Posterior vena cava (tissue), 2 donors: Measurements from ENCODE around the gene CHAT. TPM values are rescaled to one million over a fixed set of nuclear protein-coding genes. Genes with fewer than 3 reads are reported as not detected.

Source experiments
- DNase-seq: peaks from one replicate; pipeline ENCODE4 v3.0.0-alpha.2; 2020; ENCODE audit warnings: low spot score
- intact Hi-C, 2 donors: fragments of 100-400 bp; cut with DNase I; formaldehyde crosslinking; loops; one replicate each; pipeline versions ENCODE4 v1.14.1 to v1.14.2; 2022 to 2023
- total RNA-seq, 2 donors: library from RNA; stranded (reverse); fragmentation: NEBNext Ultra II Directional; extraction: Animal tissue kit (Norgen Biotek cat#: 25700); gene quantifications; one replicate each; pipeline ENCODE4 v1.2.1, GENCODE V29; 2021
- donor health status: DM: yes; HTN: yes; CAD: no.
- donor health status: DM: yes; HTN: yes; CAD: no.

The CHAT gene
- total RNA-seq, 2 donors from 2014 or later = not detected

DNA sequence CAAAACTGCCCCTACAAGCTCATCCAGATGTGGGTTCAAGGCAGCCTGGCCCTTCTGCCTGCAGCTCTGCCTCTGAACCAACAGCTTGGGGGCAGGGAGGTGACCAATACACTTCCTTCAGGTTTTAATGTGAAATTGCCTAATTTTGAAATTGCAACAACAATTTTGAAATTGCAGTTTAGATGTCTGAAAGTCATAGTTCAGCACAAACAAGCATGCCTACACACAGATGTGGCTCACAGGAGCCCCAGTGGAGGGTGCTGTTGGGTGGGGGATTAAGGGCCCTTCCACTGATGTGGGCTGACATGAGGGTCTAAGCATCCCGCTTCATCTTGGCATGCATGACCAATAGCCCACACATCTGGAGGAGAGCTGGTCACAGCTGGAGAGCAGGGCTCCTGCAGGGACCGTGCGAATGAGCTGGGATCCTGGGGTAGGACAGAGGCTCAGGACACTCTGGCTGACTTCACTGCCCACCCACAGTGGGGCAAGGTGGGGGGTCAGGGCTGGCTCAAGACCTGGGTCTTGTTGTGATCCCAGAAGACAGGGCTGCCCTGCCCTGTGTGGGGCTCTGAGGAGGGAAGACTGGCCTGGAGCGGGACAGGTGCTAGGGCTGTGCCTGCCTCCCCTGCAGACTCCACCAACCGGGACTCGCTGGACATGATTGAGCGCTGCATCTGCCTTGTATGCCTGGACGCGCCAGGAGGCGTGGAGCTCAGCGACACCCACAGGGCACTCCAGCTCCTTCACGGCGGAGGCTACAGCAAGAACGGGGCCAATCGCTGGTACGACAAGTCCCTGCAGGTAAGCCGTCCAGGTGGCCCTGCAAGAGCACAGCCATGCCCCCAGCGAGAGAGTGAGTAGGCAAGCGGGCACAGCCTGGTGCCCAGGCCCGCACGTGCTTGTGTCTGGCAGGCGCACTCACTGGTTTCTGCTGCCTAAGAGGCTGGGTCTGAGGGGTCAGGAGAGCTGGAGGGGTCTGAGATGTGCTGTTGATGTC lies 32.3 kb downstream of the CHAT start:
- no peak for DNase-seq
- intact Hi-C loops = no loop called here

DNA sequence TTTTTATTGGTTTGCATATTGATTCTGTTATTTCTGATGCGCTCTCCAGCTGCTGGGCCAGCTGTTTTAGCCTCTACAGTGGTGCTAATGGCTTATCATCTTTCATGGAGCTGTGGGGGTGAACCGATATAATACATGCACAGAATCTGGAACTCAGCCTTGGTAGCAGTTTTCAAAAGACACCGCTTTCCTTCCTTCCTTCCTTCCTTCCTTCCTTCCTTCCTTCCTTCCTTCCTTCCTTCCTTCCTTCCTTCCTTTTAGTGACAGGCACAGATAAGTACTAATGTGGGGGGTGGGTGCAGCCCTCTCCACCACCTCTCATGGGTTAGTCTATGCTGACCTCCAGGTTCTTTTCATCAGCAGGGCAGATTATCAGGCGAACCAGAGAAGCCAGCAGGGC lies 33.7 kb downstream of the CHAT start:
- no peak for DNase-seq
- intact Hi-C loops = no loop called here

DNA sequence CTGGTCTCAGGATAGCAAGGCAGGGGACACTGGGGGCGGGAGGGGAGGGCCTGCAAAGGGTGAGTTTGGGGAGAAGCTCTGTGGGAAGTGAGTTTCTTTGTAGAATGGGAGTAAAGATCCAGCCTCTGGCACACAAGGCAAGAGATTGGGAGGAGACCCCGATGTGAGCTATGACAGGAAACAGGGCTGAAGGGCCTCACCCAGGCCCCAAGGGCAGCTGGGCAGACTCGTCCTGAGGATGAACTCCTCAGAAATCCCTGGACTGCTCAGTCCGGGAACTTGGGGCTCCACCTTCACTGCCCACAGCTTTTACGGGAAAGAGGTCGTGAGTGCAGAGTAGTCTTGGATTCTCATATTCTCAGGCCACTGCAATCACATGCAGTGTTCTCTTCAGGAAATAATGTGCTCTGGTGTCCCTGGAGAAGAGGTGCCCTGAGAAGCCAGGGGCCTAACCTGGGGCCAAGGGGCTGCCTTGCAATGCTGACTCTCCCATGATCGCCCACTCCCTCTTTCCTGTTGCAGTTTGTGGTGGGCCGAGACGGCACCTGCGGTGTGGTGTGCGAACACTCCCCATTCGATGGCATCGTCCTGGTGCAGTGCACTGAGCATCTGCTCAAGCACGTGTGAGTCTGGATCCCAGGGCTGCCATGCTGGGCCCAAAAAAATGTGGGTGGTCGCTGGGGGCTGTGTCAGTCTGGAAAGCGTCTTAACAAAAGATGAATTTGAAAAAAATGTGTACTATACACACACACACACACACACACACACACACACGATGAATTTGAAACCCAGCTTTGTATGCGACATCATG lies 34.4 kb downstream of the CHAT start:
- DNase-seq = no peak
- intact Hi-C loops = no loop called here

GRCh38 chr10:49649294-49649693 lies 35.5 kb downstream of the CHAT start:
- no peak for DNase-seq
- intact Hi-C loops = no loop called here

DNA sequence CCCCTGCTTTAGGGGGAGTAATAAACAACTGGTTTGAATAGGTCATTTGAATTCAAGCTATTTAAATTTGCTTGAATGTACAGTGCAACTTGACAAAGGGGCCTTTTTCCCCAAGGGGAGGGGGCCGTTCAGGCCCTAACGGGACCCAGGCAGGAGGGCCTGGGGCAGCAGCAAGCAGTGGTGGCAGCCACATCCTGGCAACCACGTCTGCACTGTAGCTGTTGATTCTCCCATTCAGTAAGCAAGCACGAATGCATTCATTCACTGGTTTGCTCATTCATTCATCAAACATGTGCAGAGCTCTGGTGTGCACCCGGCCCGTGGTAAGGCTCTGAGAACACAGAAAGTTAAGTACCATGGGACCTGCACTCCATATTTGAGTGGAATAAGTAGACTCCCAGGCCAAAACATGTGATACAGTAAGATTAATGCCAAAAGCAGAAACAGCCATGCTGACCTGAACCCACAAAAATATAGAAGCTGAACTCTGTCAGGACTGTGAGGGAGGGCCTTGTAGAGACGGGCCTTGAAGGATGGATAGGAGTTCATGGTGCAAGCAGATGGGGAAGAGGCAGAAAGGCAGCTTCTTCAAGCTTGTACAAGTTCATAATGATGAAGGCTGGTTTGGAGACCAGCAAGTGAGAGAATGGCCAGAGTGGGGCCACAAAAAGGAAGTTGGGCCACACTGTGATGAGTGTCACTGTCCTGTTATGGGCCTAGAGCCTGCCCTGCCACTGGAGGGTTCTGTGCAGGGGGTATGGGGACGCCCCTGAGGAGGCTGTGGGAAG lies 36.3 kb downstream of the CHAT start:
- no peak for DNase-seq
- intact Hi-C loops = no loop called here

- DNase-seq = no peak
- intact Hi-C loops = no loop called here
These were observed 36.8 kb downstream of the CHAT start for GRCh38 chr10:49650724-49651034.

GRCh38 chr10:49651039-49651835 lies 37.4 kb downstream of the CHAT start:
- no peak for DNase-seq
- intact Hi-C loops = no loop called here

DNA sequence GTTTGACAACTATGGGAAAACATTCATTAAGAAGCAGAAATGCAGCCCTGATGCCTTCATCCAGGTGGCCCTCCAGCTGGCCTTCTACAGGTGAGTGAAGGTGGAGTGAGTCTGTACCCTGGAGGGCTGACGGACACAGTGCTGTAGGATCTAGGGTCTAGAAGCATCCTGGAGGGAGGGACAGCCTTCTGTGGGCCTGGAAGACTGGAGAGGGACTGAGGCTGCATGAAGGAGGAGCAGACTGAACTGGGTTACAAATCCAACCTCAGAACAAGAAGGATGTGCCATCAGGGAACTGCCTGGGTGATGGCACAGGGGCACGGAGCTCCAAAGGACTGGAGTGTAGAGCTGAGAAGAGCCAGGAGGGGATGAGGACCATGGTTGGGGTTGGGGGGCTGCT lies 38.1 kb downstream of the CHAT start:
- intact Hi-C loops = no loop called here

GRCh38 chr10:49652421-49653272 lies 38.8 kb downstream of the CHAT start:
- DNase-seq = no peak
- intact Hi-C loops = no loop called here

More for the DNA sequence above, 38.1 kb downstream of the CHAT start:
- no peak for DNase-seq

- intact Hi-C loops = no loop called here
- peak; percentile 68 for DNase-seq
These were observed 39.6 kb downstream of the CHAT start for GRCh38 chr10:49653273-49653929.

DNA sequence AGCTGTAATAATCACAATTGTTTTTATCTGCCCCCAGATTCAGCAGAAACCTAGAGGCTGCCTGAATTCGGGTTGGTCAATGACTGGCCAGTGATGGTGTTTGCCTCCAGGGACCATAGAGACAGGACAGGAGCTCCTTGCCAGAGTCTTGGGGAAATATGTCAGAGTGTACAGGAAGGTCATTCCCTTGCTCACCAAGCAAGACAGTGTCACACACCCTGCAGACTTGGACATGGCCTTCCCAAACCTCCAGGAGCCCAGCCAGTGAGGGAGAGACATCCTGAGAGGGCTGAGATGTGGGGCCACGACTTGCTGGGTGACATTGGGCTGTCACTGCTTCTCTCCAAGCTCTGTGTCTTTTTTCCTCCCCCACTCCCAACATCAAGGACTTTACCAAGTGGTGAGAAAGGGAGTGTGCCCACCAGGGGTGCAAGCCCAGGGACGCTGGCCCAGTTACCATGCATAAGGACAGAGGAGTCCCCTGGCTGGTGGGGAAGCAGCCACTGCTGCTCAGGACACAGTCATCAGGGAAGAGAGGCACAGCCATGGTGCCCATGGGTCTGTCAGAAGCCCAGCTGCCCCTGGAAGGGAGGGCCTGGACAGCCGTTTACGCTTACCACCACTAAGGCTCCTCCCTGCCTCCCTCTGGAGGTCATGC lies 40.3 kb downstream of the CHAT start:
- DNase-seq = peak; percentile 76
- intact Hi-C loops = no loop called here

DNA sequence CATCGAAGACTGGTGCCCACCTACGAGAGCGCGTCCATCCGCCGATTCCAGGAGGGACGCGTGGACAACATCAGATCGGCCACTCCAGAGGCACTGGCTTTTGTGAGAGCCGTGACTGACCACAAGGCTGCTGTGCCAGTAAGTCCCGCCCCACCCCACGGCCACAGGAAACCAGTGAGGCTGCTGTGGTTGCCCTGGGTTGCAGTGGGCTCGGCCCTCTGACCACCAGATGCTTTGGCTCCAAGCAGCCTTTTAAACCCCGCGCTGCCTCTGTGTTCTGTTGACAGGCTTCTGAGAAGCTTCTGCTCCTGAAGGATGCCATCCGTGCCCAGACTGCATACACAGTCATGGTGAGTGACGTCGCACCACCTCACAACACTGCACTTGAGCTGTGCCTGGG lies 41.3 kb downstream of the CHAT start:
- intact Hi-C loops = no loop called here
- DNase-seq = no peak

- intact Hi-C loops = no loop called here
- DNase-seq = no peak
These were observed 43.1 kb downstream of the CHAT start for GRCh38 chr10:49656845-49657493.

DNA sequence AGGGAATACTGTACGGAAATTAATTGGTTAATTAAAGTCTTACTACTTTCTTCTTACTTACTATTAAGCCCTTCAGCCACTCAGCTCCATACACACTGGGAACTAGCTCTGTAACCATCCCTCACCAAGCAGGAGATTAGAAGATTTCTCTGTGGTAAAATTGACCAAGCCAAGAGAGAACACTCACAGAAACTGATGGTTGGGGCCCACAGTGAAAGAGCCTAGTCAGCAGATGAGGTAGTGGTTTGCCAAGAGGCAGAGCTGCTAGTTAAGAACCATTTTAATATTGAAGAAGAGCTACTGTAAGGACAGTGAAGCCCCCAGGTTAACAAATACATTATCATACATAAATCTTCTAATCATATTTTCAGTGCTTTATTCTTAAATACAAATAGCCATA lies 43.8 kb downstream of the CHAT start:
- intact Hi-C loops = no loop called here
- DNase-seq = no peak

DNA sequence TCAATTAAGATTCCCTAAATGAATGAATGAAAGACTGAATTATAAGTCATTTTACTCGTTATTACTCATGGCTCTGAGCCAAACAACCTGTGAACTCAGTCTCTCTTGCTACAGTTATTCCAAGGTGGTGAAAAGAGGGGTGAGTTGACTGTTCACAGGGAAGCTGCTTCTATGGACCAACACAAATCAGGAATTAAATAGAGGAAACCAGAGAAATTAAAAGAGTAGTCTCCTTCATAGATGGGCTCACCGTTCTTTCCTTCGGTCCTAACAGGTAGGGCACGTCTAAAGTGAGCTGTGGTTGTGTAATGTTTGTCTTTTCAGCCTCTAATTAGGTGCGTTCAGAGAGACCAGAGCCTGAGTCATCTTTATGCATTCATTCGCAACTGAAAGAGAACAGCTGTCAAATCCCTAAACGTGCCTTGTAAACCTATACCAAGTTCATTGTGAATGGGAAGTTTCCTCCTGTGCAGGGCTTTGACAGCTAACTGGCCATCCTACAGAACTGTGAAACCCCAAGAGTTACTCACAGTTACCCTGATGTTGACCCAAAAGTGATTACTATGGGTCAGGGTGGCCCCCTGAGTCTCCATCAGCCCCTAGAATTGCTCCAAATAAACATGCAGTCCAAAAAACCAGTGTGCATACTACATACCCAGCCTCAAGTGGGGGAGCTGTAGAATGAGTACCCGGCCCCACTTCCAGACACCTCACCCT lies 47.5 kb downstream of the CHAT start:
- intact Hi-C loops = no loop called here
- no peak for DNase-seq
